PC-9 (cell line): ENCODE data around the gene IL1RL2.

ENCODE experiments used
- EZH2 ChIP-seq: fragments of 200-600 bp; sonication (generic); IDR thresholded peaks from 2 replicates; pipeline ENCODE4 v1.8.0; 2017; ENCODE audit warnings: antibody characterized with exemption, low read depth
- TF ChIP-seq, protein P1 (sequence below): fragments of 200-600 bp; sonication (generic); conservative IDR thresholded peaks from 2 replicates; pipeline ENCODE4 v1.6.1; 2017; ENCODE audit warnings: mixed run types, antibody characterized with exemption, mild to moderate bottlenecking, moderate library complexity

DNA sequence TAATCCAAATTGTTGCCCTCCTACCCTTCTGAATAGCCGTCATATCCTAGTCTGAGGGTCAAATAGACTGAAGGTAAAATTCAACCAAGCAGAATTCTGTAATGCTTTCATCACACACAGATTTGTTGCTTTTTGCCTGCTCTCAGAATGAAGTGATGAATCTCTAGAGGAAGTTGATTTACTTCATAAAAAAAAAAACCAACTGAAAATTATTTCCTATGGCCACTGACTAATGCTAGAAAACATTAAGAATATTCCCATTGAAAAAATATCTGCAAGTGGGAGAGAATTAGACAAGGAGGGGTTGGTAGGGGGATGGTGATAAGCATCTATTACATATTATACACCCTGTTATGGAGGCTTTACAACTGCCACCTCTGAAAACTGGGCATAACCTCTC lies 2.3 kb upstream of the IL1RL2 start:
- TF ChIP-seq, protein P1, sequence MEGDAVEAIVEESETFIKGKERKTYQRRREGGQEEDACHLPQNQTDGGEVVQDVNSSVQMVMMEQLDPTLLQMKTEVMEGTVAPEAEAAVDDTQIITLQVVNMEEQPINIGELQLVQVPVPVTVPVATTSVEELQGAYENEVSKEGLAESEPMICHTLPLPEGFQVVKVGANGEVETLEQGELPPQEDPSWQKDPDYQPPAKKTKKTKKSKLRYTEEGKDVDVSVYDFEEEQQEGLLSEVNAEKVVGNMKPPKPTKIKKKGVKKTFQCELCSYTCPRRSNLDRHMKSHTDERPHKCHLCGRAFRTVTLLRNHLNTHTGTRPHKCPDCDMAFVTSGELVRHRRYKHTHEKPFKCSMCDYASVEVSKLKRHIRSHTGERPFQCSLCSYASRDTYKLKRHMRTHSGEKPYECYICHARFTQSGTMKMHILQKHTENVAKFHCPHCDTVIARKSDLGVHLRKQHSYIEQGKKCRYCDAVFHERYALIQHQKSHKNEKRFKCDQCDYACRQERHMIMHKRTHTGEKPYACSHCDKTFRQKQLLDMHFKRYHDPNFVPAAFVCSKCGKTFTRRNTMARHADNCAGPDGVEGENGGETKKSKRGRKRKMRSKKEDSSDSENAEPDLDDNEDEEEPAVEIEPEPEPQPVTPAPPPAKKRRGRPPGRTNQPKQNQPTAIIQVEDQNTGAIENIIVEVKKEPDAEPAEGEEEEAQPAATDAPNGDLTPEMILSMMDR: no peak
- TF ChIP-seq EZH2: no peak
